Fibroblast of peridontal ligament (primary cell): Measurements from ENCODE around the gene RBM43.
A peak's percentile ranks its signal among the peaks of the same experiment; 100 is the strongest.
"Not testable (repeated sequence)": the region's sequence is repeated elsewhere in the genome, so short reads cannot be mapped to it uniquely, and the experiment has no call there.

Experiments
- DNase-seq: peaks from one replicate; pipeline ENCODE4 v3.0.0-alpha.2; 2010; ENCODE audit errors: extremely low read depth

RBM43 gene

GRCh38 chr2:151261231-151261976 is at the start of gene RBM43:
RBM43 (minus strand) TSS chr2:151261863; CDS start chr2:151261727, 136 bp downstream.
- DNase-seq, result peak; percentile 97

- not testable (repeated sequence) for DNase-seq
Measured at GRCh38 chr2:151310313-151310712, 48.6 kb upstream of the RBM43 start.

GRCh38 chr2:151306621-151307020 is 45.0 kb upstream of the RBM43 start:
- DNase-seq, result peak; percentile 92

GRCh38 chr2:151305129-151305691 is 43.5 kb upstream of the RBM43 start:
- no peak for DNase-seq

GRCh38 chr2:151302879-151303278 is 41.2 kb upstream of the RBM43 start:
- DNase-seq, result peak; percentile 65

GRCh38 chr2:151302404-151302803 is 40.7 kb upstream of the RBM43 start:
- DNase-seq, result no peak

GRCh38 chr2:151299920-151300539 is 38.4 kb upstream of the RBM43 start:
- DNase-seq, result no peak

- DNase-seq, result no peak
Measured at GRCh38 chr2:151297882-151298281, 36.2 kb upstream of the RBM43 start.

GRCh38 chr2:151295926-151296325 is 34.3 kb upstream of the RBM43 start:
- not testable (repeated sequence) for DNase-seq

GRCh38 chr2:151292546-151292945 is 30.9 kb upstream of the RBM43 start:
- DNase-seq, result no peak

GRCh38 chr2:151292141-151292540 is 30.5 kb upstream of the RBM43 start:
- DNase-seq, result no peak

GRCh38 chr2:151291224-151291623 is 29.6 kb upstream of the RBM43 start:
- DNase-seq, result no peak

- DNase-seq, result peak; percentile 77
Measured at GRCh38 chr2:151289972-151290866, 28.6 kb upstream of the RBM43 start.

- no peak for DNase-seq
Measured at GRCh38 chr2:151287513-151288250, 26.0 kb upstream of the RBM43 start.

- DNase-seq, result no peak
Measured at GRCh38 chr2:151282401-151282800, 20.7 kb upstream of the RBM43 start.

GRCh38 chr2:151280271-151280670 is 18.6 kb upstream of the RBM43 start:
- DNase-seq, result peak; percentile 58

- no peak for DNase-seq
Measured at GRCh38 chr2:151278487-151278886, 16.8 kb upstream of the RBM43 start.

- no peak for DNase-seq
Measured at GRCh38 chr2:151277067-151277466, 15.4 kb upstream of the RBM43 start.

- DNase-seq, result no peak
Measured at GRCh38 chr2:151275291-151275690, 13.6 kb upstream of the RBM43 start.

- no peak for DNase-seq
Measured at GRCh38 chr2:151271824-151272223, 10.2 kb upstream of the RBM43 start.
